Left ventricle myocardium inferior (tissue), 1 donor: Measurements from ENCODE around the gene OPN1MW3. TPM values are rescaled to one million over a fixed set of nuclear protein-coding genes. Genes with fewer than 3 reads are reported as not detected.

Source experiments
- DNase-seq: peaks from one replicate; pipeline ENCODE4 v3.0.0-alpha.2; 2020
- H3K27ac ChIP-seq: fragments of 200-600 bp; replicated peaks from 2 replicates; pipeline ENCODE4 v1.8.0; 2021
- H3K27me3 ChIP-seq: fragments of 200-600 bp; 2 replicates; pipeline ENCODE4 v1.8.0; 2021; ENCODE audit warnings: low read depth
- H3K36me3 ChIP-seq: fragments of 200-600 bp; 2 replicates; pipeline ENCODE4 v1.8.0; 2021
- H3K4me1 ChIP-seq: fragments of 200-600 bp; 2 replicates; pipeline ENCODE4 v1.8.0; 2021
- H3K4me3 ChIP-seq: fragments of 200-600 bp; 2 replicates; pipeline ENCODE4 v1.8.0; 2021; ENCODE audit warnings: mild to moderate bottlenecking, moderate library complexity
- H3K9me3 ChIP-seq: fragments of 200-600 bp; replicated peaks from 2 replicates; pipeline ENCODE4 v1.8.0; 2021
- intact Hi-C: fragments of 100-400 bp; cut with micrococcal nuclease; formaldehyde crosslinking; loops from one replicate; pipeline ENCODE4 v1.11.0; 2022
- total RNA-seq: library from RNA; stranded (reverse); fragmentation: NEBNext Ultra II Directional; extraction: Animal tissue kit (Norgen Biotek cat#: 25700); gene quantifications from one replicate; pipeline ENCODE4 v1.2.1, GENCODE V29; 2021
- TF ChIP-seq, protein P1 (sequence below): fragments of 200-600 bp; IDR thresholded peaks from 2 replicates; pipeline ENCODE4 v1.8.0; 2021; ENCODE audit warnings: antibody characterized with exemption, mild to moderate bottlenecking, borderline replicate concordance
- donor health status: DM: no; HTN: yes; CAD: no; lungs with severe emphysema.

Gene OPN1MW3
- total RNA-seq, 1 donor from 2014 or later, result not detected

DNA sequence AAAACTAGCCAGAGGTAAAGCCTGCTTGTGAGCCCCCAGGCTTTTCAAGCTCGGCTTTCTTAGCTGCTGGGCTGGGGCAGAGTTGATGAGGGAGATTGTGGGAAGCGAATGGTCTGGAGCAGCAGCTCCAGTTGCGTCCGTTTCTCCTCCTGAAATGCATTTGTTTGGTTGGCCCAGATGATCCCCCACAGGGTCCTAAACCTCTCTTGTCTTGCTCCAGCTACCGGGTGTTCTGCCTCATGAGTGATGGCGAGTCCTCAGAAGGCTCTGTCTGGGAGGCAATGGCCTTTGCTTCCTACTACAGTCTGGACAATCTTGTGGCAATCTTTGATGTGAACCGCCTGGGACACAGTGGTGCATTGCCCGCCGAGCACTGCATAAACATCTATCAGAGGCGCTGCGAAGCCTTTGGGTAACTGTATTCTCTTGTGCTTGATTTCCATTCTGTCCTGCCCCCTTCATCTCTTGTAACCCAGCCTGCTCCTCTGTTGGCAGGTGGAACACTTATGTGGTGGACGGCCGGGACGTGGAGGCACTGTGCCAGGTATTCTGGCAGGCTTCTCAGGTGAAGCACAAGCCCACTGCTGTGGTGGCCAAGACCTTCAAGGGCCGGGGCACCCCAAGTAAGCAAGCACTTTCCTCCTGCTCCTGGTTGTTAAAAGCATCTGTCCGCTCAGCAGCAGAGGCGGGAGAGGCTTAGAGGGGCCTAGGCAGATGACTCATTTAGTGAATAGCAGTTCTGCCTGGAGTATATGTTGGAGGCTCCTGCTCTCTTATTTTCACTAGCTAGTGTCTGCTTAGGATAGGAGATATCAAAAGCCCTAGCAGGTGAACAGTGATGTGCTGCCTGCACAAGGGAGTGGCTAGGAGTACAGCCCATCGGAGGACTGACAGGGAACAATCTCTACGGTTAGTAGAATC, 53.5 kb downstream of the OPN1MW3 start:
- intact Hi-C loops, result no loop called here
- DNase-seq, result no peak
- no peak overlapping the region for H3K27ac ChIP-seq

DNA sequence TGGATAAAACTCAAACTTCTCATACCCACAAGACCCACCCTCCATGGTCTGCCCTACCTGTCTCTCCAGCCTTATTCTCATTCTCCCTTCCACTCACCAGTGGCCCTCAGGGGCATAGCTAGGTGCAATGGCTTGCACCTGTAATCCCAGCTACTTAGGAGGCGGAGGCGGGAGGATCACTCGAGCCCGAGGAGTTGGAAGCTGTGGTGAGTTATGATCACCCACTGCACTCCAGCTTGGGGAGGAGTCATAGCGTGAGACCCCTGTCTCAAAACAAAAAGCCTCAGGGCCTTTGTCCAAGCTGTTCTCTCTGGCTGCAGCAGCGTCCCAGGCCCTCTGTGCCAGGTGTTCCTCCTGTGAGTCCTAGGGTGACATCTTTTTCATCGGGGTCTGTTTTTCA, 54.7 kb downstream of the OPN1MW3 start:
- no peaks in the 10 kb centered on the region for H3K36me3 ChIP-seq
- TF ChIP-seq, protein P1, sequence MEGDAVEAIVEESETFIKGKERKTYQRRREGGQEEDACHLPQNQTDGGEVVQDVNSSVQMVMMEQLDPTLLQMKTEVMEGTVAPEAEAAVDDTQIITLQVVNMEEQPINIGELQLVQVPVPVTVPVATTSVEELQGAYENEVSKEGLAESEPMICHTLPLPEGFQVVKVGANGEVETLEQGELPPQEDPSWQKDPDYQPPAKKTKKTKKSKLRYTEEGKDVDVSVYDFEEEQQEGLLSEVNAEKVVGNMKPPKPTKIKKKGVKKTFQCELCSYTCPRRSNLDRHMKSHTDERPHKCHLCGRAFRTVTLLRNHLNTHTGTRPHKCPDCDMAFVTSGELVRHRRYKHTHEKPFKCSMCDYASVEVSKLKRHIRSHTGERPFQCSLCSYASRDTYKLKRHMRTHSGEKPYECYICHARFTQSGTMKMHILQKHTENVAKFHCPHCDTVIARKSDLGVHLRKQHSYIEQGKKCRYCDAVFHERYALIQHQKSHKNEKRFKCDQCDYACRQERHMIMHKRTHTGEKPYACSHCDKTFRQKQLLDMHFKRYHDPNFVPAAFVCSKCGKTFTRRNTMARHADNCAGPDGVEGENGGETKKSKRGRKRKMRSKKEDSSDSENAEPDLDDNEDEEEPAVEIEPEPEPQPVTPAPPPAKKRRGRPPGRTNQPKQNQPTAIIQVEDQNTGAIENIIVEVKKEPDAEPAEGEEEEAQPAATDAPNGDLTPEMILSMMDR, result no peak
- H3K27me3 ChIP-seq, result no peaks in the 10 kb centered on the region
- no peak for DNase-seq
- H3K27ac ChIP-seq, result no peak overlapping the region
- H3K4me1 ChIP-seq, result peaks cover 4% of the 10 kb centered on the region
- intact Hi-C loops, result no loop called here
- no peaks in the 10 kb centered on the region for H3K9me3 ChIP-seq
- H3K4me3 ChIP-seq, result no peak overlapping the region

More for the DNA sequence above, 53.5 kb downstream of the OPN1MW3 start:
- Histone ChIP-seq H3K9me3 (no peaks in the 10 kb centered on the region), H3K4me1 (peaks cover 4% of the 10 kb centered on the region), H3K27me3 (no peaks in the 10 kb centered on the region), H3K36me3 (no peaks in the 10 kb centered on the region), H3K4me3 (no peak overlapping the region)
- TF ChIP-seq, protein P1, result no peak

DNA sequence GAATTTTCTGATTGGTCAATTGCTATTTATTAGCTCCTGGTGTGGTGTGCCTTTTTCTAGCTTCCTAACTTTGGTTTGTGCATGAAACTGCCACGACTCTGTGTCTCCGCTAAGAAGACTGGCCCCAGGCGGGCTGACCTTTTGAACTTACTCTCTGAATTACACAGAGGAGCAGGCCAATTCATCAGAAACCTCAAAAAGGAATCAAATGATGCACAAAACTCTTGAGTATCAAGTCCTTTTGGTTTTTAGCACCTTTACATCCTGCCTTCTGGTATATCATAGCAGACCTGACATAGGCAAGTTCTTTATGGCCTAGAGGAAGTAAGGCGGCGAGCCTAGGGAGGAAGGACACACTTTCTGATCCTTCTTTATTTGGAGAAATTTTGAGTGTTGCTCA, 55.8 kb downstream of the OPN1MW3 start:
- TF ChIP-seq, protein P1, result no peak
- intact Hi-C loops, result no loop called here
- no peak overlapping the region for H3K4me3 ChIP-seq

GRCh38 chrX:154315416-154315815, 58.0 kb downstream of the OPN1MW3 start:
- no peaks in the 10 kb centered on the region for H3K4me1 ChIP-seq
- no peaks in the 10 kb centered on the region for H3K27me3 ChIP-seq
- no peak overlapping the region for H3K4me3 ChIP-seq
- H3K9me3 ChIP-seq, result no peaks in the 10 kb centered on the region
- intact Hi-C loops, result no loop called here
- TF ChIP-seq, protein P1, result no peak
- no peak for DNase-seq
- no peak overlapping the region for H3K27ac ChIP-seq
- H3K36me3 ChIP-seq, result no peaks in the 10 kb centered on the region

More for the DNA sequence above, 55.8 kb downstream of the OPN1MW3 start:
- Histone ChIP-seq H3K36me3 (no peaks in the 10 kb centered on the region), H3K4me1 (peaks cover 4% of the 10 kb centered on the region), H3K27ac (no peak overlapping the region), H3K9me3 (no peaks in the 10 kb centered on the region), H3K27me3 (no peaks in the 10 kb centered on the region)
- DNase-seq, result no peak

DNA sequence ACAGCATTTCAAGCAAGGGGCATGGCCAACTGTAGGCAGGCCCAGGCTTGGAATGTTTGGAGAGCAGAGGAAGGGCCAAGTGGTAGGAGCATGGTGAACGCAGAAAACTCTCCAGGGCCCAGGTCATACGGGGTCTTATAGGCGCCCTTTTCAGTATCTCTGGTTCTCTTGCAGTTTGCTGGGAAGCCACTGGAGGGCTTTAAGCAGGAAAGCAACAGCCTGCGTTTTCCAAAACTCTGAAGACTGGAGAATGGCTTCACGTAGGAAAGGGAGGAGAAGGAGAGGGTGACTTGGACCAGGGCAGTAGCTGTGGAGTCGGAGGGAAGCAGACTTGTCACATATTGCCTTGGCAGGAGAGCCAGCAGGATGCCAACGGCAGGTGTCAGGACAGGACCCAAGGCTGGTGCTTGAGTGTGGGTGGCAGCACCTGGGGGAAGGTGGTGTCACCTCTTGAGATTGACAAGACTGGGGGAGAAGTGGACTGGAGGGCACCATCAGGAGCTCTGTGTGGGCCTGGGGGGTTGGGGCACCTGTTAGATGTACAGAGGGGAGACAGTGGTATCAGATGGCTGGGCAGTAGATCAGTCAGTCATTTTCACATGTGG, 60.1 kb downstream of the OPN1MW3 start:
- no peak overlapping the region for H3K27ac ChIP-seq
- no peaks in the 10 kb centered on the region for H3K36me3 ChIP-seq
- H3K4me1 ChIP-seq, result no peaks in the 10 kb centered on the region
- DNase-seq, result no peak
- TF ChIP-seq, protein P1, result peak; percentile 65
- no peak overlapping the region for H3K4me3 ChIP-seq
- no peaks in the 10 kb centered on the region for H3K27me3 ChIP-seq
- H3K9me3 ChIP-seq, result no peaks in the 10 kb centered on the region
- intact Hi-C loops, result no loop called here
